ENCODE data around the gene FBXL14. TPM values are rescaled to one million over a fixed set of nuclear protein-coding genes. Genes with fewer than 3 reads are reported as not detected.

Gene FBXL14
- total RNA-seq, 1 experiment from 2014 or later = 18.3 TPM

GRCh38 chr12:1628666-1629337 lies 34.4 kb upstream of the FBXL14 start, which contains the start of gene WNT5B:
WNT5B (plus strand) TSS chr12:1629231; CDS start chr12:1631355, 2,124 bp downstream.
- no peak within 1 kb of the TSS for H3K9ac ChIP-seq (ENCODE audit: low read length)
- no peaks in the 10 kb centered on the region for H3K9me2 ChIP-seq (replicated peaks; ENCODE audit: low read length)
- no peaks in the 10 kb centered on the region for H3F3A ChIP-seq (ENCODE audit: low read length, unreplicated experiment)
- H3K27ac ChIP-seq (ENCODE audit: low read length) = no peak within 1 kb of the TSS
- H3K36me3 ChIP-seq (ENCODE audit: low read depth, low read length) = no peaks in the 10 kb centered on the region
- H3K27me3 ChIP-seq (ENCODE audit: low read length) = peaks cover 14% of the 10 kb centered on the region
- POLR2A ChIA-PET (ENCODE audit: unreplicated experiment) = no interaction called here
- H3K4me1 ChIP-seq (ENCODE audit: insufficient read depth, low read length) = 0 out of 2 replicates have a peak, but pooled peaks cover 9% of the 10 kb centered on the region
- intact Hi-C loops (cut with micrococcal nuclease) = no loop called here
- H2AFZ ChIP-seq (ENCODE audit: low read length) = peak within 1 kb of the TSS; percentile 79
- no peak for DNase-seq
- no peak for ATAC-seq
- no peaks in the 10 kb centered on the region for H3K79me2 ChIP-seq (ENCODE audit: low read length)
- H3K4me3 ChIP-seq (ENCODE audit: low read length) = peak within 1 kb of the TSS; percentile 66
- CTCF ChIA-PET = no interaction called here
- TF ChIP-seq EZH2 (IDR thresholded peaks at IDR 0.05; ENCODE audit: low read length, unreplicated experiment) (no peak), EZH2phosphoT487 (IDR thresholded peaks at IDR 0.05; ENCODE audit: borderline replicate concordance, low read length) (no peak), CTCF (conservative IDR thresholded peaks at IDR 0.05; ENCODE audit: low read depth, low read length) (no peak)
- H4K20me1 ChIP-seq (ENCODE audit: low read length) = no peaks in the 10 kb centered on the region
- peak within 1 kb of the TSS; percentile 88 for H3K4me2 ChIP-seq (ENCODE audit: low read length)
- no peaks in the 10 kb centered on the region for H3K9me3 ChIP-seq (ENCODE audit: low read length)
- no TSS peak for BruUV-seq (replicated peaks)

GRCh38 chr12:1622406-1622805 lies 28.0 kb upstream of the FBXL14 start:
- no peak for TF ChIP-seq EZH2 (IDR thresholded peaks at IDR 0.05; ENCODE audit: low read length, unreplicated experiment)
- no peak for TF ChIP-seq EZH2phosphoT487 (IDR thresholded peaks at IDR 0.05; ENCODE audit: borderline replicate concordance, low read length)
- no peak for TF ChIP-seq CTCF (conservative IDR thresholded peaks at IDR 0.05; ENCODE audit: low read depth, low read length)
- ChIA-PET POLR2A (ENCODE audit: unreplicated experiment) (no interaction called here), CTCF (no interaction called here)
- DNase-seq (no peak), ATAC-seq (no peak)
- Histone ChIP-seq H2AFZ (ENCODE audit: low read length) (no peak overlapping the region), H3K36me3 (ENCODE audit: low read depth, low read length) (no peaks in the 10 kb centered on the region), H3K4me3 (ENCODE audit: low read length) (no peak overlapping the region), H3F3A (ENCODE audit: low read length, unreplicated experiment) (no peaks in the 10 kb centered on the region), H3K4me1 (ENCODE audit: insufficient read depth, low read length) (no peaks in the 10 kb centered on the region), H3K27ac (ENCODE audit: low read length) (no peak overlapping the region), H3K27me3 (ENCODE audit: low read length) (no peaks in the 10 kb centered on the region), H4K20me1 (ENCODE audit: low read length) (no peaks in the 10 kb centered on the region), H3K79me2 (ENCODE audit: low read length) (no peaks in the 10 kb centered on the region), H3K9me3 (ENCODE audit: low read length) (no peaks in the 10 kb centered on the region), H3K9ac (ENCODE audit: low read length) (no peak overlapping the region), H3K4me2 (ENCODE audit: low read length) (no peak overlapping the region), H3K9me2 (replicated peaks; ENCODE audit: low read length) (no peaks in the 10 kb centered on the region)
- BruUV-seq (replicated peaks) = no TSS peak
- intact Hi-C loops (cut with micrococcal nuclease) = no loop called here

GRCh38 chr12:1620092-1620491 lies 25.7 kb upstream of the FBXL14 start:
- ATAC-seq = no peak
- Histone ChIP-seq H3K4me1 (ENCODE audit: insufficient read depth, low read length) (no peaks in the 10 kb centered on the region), H3K9ac (ENCODE audit: low read length) (no peak overlapping the region), H3K79me2 (ENCODE audit: low read length) (no peaks in the 10 kb centered on the region), H3K27me3 (ENCODE audit: low read length) (no peaks in the 10 kb centered on the region), H3K27ac (ENCODE audit: low read length) (no peak overlapping the region), H3K4me2 (ENCODE audit: low read length) (no peak overlapping the region), H3K9me2 (replicated peaks; ENCODE audit: low read length) (no peaks in the 10 kb centered on the region), H2AFZ (ENCODE audit: low read length) (no peak overlapping the region), H3K4me3 (ENCODE audit: low read length) (no peak overlapping the region), H3K36me3 (ENCODE audit: low read depth, low read length) (no peaks in the 10 kb centered on the region), H3F3A (ENCODE audit: low read length, unreplicated experiment) (no peaks in the 10 kb centered on the region), H4K20me1 (ENCODE audit: low read length) (no peaks in the 10 kb centered on the region), H3K9me3 (ENCODE audit: low read length) (no peaks in the 10 kb centered on the region)
- intact Hi-C loops (cut with micrococcal nuclease) = no loop called here
- no TSS peak for BruUV-seq (replicated peaks)
- TF ChIP-seq EZH2 (IDR thresholded peaks at IDR 0.05; ENCODE audit: low read length, unreplicated experiment) (no peak), EZH2phosphoT487 (IDR thresholded peaks at IDR 0.05; ENCODE audit: borderline replicate concordance, low read length) (no peak), CTCF (conservative IDR thresholded peaks at IDR 0.05; ENCODE audit: low read depth, low read length) (no peak)
- POLR2A ChIA-PET (ENCODE audit: unreplicated experiment) = no interaction called here
- DNase-seq = no peak
- CTCF ChIA-PET = no interaction called here
